ENCODE measurements around the gene RNF187. TPM values are rescaled to one million over a fixed set of nuclear protein-coding genes. Genes with fewer than 3 reads are reported as not detected.

RNF187 gene
- total RNA-seq, 4 donors from 2014 or later = 20.8 to 26.5 (median 23.5) TPM

- ATAC-seq (ENCODE audit: low FRiP score) (peak; percentile 75), DNase-seq (ENCODE audit: low spot score) (no peak)
- TF ChIP-seq CTCF (IDR thresholded peaks at IDR 0.05) = peak in 1 of 3 donors; percentile 13
These were observed 416 bp upstream of the RNF187 start for GRCh38 chr1:228486596-228487335.

- no peak for TF ChIP-seq CTCF (IDR thresholded peaks at IDR 0.05)
These were observed 1.1 kb downstream of the RNF187 start for GRCh38 chr1:228488125-228488817.

GRCh38 chr1:228488818-228489674, 1.9 kb downstream of the RNF187 start:
- ATAC-seq (ENCODE audit: low FRiP score) (no peak), DNase-seq (ENCODE audit: low spot score) (no peak)
- TF ChIP-seq CTCF (IDR thresholded peaks at IDR 0.05) = no peak

More at GRCh38 chr1:228488125-228488817, 1.1 kb downstream of the RNF187 start:
- DNase-seq (ENCODE audit: low spot score) (no peak), ATAC-seq (ENCODE audit: low FRiP score) (no peak)

- DNase-seq (ENCODE audit: low spot score) = no peak
- TF ChIP-seq CTCF (IDR thresholded peaks at IDR 0.05) = no peak
- ATAC-seq (ENCODE audit: low FRiP score) = no peak
These were observed 3.2 kb downstream of the RNF187 start for GRCh38 chr1:228490120-228491078.

GRCh38 chr1:228493141-228494043, 6.2 kb downstream of the RNF187 start:
- TF ChIP-seq CTCF (IDR thresholded peaks at IDR 0.05) = no peak
- no peak for ATAC-seq (ENCODE audit: low FRiP score)
- DNase-seq (ENCODE audit: low spot score) = no peak
